ENCODE results near the gene NUF2.
"Not testable (repeated sequence)": the region's sequence is repeated elsewhere in the genome, so short reads cannot be mapped to it uniquely, and the experiment has no call there.

Gene NUF2

DNA sequence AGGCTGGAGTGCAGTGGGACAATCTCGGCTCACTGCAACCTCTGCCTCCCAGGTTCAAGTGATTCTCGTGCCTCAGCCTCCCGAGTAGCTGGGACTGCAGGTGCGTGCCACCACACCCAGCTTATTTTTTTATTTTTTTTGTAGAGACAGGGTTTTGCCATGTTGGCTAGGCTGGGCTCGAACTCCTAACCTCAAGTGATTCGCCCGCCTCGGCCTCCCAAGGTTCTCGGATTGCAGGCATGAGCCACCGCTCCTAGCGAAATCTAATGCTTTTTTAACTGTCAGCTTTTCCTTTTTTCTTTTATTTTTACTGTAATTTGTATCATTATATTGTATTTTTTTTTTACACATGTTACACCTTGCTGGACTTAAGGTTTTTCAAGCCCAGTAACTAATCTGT, 36.4 kb downstream of the NUF2 start:
- H3K4me1 Mint-ChIP-seq (ENCODE audit: low read depth); H3K36me3 Mint-ChIP-seq (ENCODE audit: low read depth); H3K9me3 Mint-ChIP-seq; H3K27me3 Mint-ChIP-seq; H3K27ac Mint-ChIP-seq; H3K4me3 Mint-ChIP-seq: not testable (repeated sequence)
- intact Hi-C loops (cut with micrococcal nuclease): loop anchor here (5.0 kb wide), 1 partner anchor 1714 kb away; no protein-coding TSS in a partner anchor

DNA sequence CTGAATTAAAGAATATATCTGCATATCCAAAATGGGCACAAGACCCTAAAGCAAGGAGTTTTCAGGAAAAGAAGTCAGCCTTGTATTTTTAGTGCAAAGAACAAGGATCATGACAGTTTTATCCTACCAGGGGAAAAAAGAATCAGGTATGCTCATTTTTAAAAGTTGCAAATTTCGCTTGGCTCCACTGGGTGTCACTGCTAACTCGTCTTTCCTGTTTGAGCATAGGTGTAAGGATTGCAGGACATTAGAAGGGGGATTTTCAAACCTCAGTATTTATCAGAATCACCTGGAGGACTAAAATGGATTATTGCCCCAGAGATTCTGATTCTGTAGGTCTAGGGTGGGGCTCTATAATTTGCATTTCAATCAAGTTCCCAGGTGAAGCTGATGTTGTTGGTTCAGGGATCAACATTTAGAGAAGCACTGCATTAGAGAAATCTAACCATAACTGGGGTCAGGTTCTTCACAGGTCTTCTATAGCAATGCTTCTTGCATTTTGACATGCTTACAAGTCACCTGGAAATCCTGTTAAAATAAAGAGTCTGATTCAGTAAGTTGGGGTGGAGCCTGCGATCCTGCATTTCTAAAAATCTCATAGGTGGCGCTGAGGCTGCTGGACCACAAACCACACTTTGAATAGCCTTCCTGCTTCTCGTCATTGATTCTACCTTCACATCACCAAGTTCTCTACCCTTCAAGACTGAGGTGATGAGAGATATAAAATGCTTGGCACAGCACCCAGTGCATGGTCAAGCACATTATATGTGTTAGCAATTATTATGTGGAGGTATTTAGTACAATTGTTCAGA, 39.6 kb downstream of the NUF2 start:
- Mint-ChIP-seq H3K4me1 (ENCODE audit: low read depth) (no peaks in the 10 kb centered on the region), H3K27me3 (peaks cover 2% of the 10 kb centered on the region), H3K4me3 (no peak overlapping the region), H3K36me3 (ENCODE audit: low read depth) (no peaks in the 10 kb centered on the region), H3K9me3 (no peaks in the 10 kb centered on the region), H3K27ac (no peak overlapping the region)
- intact Hi-C loops (cut with micrococcal nuclease): no loop called here

DNA sequence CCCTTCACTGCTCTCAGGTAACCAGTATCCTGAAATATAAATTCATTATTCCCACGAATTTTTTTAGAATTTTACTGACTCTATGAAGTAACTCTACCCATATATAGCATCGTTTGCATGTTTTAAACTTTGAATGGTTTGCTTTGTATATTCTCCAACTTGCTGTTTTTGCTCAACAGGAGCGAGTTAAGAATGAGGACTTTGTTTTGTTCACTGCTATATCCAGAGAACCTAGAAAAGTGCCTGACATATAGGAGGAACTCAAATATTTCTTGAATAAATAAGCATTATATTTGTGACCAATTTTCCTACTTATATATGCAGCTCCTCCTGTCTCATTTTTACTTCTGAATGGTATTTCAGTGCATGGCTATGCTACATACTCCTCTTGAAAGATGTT, 43.4 kb downstream of the NUF2 start:
- intact Hi-C loops (cut with micrococcal nuclease): no loop called here
- peaks cover 4% of the 10 kb centered on the region for H3K27me3 Mint-ChIP-seq
- no peak overlapping the region for H3K4me3 Mint-ChIP-seq
- no peaks in the 10 kb centered on the region for H3K4me1 Mint-ChIP-seq (ENCODE audit: low read depth)
- no peaks in the 10 kb centered on the region for H3K9me3 Mint-ChIP-seq
- no peaks in the 10 kb centered on the region for H3K36me3 Mint-ChIP-seq (ENCODE audit: low read depth)
- H3K27ac Mint-ChIP-seq: no peak overlapping the region

DNA sequence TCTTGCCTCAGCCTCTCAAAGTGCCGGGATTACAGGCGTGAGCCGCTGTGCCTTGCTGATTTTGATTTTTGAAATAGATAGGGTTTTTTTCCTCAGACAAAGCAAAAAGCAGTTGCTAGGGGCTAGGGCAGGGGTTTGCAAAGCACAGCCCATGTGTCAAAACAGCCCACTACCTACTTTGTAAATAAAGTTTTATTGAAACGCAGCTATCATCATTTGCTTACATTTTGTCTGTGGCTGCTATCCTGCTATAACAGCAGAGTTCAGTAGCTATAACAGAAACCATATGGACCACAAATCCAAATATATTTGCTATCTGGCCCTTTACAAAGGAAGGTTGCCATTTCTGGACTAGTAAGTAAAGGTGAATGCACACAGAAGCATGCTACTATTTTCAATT, 44.8 kb downstream of the NUF2 start:
- Mint-ChIP-seq H3K27ac (no peak overlapping the region), H3K36me3 (ENCODE audit: low read depth) (no peaks in the 10 kb centered on the region), H3K4me1 (ENCODE audit: low read depth) (no peaks in the 10 kb centered on the region), H3K27me3 (peaks cover 2% of the 10 kb centered on the region), H3K9me3 (no peaks in the 10 kb centered on the region), H3K4me3 (no peak overlapping the region)
- intact Hi-C loops (cut with micrococcal nuclease): no loop called here

DNA sequence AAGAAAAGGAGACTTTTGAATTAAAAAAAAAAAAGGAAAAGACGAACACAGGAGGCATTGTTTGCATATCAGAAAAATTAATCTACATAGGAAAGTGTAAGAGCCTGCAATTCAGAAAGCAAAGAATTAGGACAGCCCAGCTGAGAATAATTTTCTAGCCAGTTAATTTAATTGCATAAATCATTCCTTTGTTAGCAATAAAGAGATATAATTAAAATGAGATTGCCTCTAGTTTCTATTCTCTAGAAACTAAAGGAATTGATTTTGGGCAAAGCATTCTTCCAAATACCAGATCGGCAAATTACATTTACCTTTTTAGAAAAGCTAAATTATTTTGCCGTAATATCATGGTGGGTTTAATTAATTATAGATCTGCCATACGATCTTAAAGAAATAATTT, 46.0 kb downstream of the NUF2 start:
- Mint-ChIP-seq H3K27me3 (peaks cover 2% of the 10 kb centered on the region), H3K36me3 (ENCODE audit: low read depth) (no peaks in the 10 kb centered on the region), H3K4me1 (ENCODE audit: low read depth) (no peaks in the 10 kb centered on the region), H3K4me3 (no peak overlapping the region), H3K9me3 (no peaks in the 10 kb centered on the region), H3K27ac (no peak overlapping the region)
- intact Hi-C loops (cut with micrococcal nuclease): no loop called here

DNA sequence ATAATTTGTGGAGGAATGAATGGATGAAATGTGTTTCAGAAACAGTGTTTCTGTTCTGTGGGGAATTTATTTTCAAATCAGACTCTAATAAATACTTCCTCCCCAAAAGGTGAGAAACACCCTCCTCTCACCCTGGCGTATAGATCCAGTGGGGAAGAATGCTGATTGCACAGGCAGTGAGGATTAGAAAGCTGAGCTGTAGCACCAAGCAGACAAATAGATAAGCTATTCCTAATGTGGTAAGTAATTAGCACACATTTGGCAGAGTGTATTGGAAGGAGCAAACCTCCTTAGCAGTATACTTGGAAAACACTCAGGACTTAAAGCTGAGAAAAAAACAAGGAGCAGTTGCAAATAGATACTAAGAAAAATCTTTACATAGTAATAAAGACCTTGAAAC, 50.8 kb downstream of the NUF2 start:
- intact Hi-C loops (cut with micrococcal nuclease): no loop called here
- H3K36me3 Mint-ChIP-seq (ENCODE audit: low read depth): no peaks in the 10 kb centered on the region
- H3K27ac Mint-ChIP-seq: no peak overlapping the region
- H3K4me1 Mint-ChIP-seq (ENCODE audit: low read depth): no peaks in the 10 kb centered on the region
- no peak overlapping the region for H3K4me3 Mint-ChIP-seq
- H3K27me3 Mint-ChIP-seq: no peaks in the 10 kb centered on the region
- H3K9me3 Mint-ChIP-seq: no peaks in the 10 kb centered on the region

DNA sequence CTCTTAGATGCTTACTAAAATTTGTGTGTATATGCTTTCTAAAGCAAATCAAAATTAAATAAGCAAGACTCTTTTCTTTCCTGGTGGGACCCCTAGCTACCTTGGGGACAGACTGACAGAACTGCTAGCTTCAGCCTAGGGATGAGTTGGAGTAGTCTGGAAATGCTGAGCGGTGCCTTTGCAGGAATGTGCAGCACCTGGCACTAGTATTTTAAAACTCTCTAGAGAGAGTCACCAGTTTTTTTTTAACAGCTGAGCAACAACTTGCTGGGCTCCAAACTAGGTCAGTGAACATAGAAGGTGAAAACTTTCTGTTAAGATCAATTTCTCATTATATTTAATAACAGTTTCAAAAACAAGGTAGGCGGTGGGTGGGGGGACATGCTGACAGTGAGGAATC, 56.8 kb downstream of the NUF2 start:
- intact Hi-C loops (cut with micrococcal nuclease): no loop called here
- H3K27ac Mint-ChIP-seq: no peak overlapping the region
- H3K4me3 Mint-ChIP-seq: no peak overlapping the region
- no peaks in the 10 kb centered on the region for H3K9me3 Mint-ChIP-seq
- no peaks in the 10 kb centered on the region for H3K4me1 Mint-ChIP-seq (ENCODE audit: low read depth)
- no peaks in the 10 kb centered on the region for H3K27me3 Mint-ChIP-seq
- H3K36me3 Mint-ChIP-seq (ENCODE audit: low read depth): no peaks in the 10 kb centered on the region

DNA sequence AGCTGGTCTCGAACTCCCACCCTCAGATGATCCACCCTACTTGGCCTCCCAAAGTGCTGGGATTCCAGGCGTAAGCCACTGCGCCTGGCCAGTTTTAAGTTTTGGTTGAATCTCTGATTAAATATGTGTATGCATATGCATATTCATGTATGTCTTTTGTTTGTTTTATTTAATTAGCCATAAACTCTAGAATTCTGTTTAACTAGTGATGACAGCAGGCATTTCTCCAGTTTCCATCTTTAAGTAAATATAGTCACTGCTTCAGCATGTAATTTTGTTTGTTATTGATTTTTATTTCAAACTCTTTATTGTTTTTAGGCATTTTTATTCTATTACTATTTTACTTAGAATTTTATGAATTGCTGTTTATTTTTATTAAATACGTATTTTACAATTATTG, 58.0 kb downstream of the NUF2 start:
- intact Hi-C loops (cut with micrococcal nuclease): no loop called here
- Mint-ChIP-seq H3K4me3 (no peak overlapping the region), H3K9me3 (no peaks in the 10 kb centered on the region), H3K4me1 (ENCODE audit: low read depth) (no peaks in the 10 kb centered on the region), H3K27me3 (peaks cover 2% of the 10 kb centered on the region), H3K36me3 (ENCODE audit: low read depth) (no peaks in the 10 kb centered on the region), H3K27ac (no peak overlapping the region)

DNA sequence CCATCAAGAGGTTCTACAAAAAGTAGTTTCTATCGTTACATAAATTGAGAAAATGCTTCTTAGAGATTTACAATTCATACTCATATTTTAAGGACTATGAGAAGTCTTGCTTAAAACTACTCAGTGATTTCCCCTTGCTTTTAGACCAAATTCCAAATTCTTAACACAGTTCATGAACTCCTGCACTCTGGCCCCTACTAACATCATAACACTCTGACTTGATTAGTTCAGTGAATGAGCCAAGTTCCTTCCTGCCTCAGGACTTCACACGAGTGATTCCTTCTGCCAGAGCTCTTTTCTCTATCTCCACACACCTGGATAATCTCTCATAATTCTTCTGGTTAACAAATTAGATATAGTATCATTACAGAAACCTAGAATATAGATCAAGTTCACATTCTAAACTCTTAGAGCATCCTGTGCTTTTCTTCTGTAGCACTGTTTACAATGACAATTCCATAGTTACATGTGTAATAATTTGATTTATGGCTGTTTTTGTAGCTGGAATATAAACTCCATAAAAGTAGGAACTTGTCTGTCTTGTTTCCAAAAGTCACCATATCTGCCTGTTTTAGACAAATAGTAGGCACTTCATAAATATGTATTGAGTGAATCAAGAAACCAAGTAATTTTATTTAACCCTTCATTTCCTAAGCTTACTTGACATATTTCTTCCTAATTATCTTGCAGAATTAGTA, 59.9 kb downstream of the NUF2 start:
- Mint-ChIP-seq H3K27me3 (peaks cover 2% of the 10 kb centered on the region), H3K9me3 (no peaks in the 10 kb centered on the region)
- intact Hi-C loops (cut with micrococcal nuclease): no loop called here

DNA sequence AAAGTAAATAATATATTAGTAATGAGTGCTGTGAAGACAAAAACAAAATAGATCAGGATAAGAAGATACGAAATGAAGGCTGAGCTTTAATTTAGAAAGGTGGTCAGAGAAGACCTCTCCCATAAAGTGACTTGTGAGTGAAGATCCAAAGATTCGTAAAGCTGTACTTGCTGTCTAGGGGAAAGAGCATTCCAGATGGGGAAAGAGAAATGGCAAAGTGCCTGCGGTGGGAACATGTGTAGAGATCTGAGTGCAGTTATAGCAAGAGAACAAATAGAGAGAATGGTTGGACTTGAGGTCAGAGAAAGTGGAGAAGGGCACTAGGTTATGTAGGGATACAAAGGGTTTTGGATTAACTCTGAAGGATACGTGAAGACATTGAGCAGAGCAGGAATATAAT, 60.6 kb downstream of the NUF2 start:
- Mint-ChIP-seq H3K36me3 (ENCODE audit: low read depth) (no peaks in the 10 kb centered on the region), H3K9me3 (no peaks in the 10 kb centered on the region), H3K27ac (no peak overlapping the region), H3K4me1 (ENCODE audit: low read depth) (no peaks in the 10 kb centered on the region), H3K27me3 (peaks cover 2% of the 10 kb centered on the region), H3K4me3 (no peak overlapping the region)
- intact Hi-C loops (cut with micrococcal nuclease): no loop called here

More for the DNA sequence above, 59.9 kb downstream of the NUF2 start:
- Mint-ChIP-seq H3K27ac (no peak overlapping the region), H3K36me3 (ENCODE audit: low read depth) (no peaks in the 10 kb centered on the region), H3K4me1 (ENCODE audit: low read depth) (no peaks in the 10 kb centered on the region), H3K4me3 (no peak overlapping the region)

DNA sequence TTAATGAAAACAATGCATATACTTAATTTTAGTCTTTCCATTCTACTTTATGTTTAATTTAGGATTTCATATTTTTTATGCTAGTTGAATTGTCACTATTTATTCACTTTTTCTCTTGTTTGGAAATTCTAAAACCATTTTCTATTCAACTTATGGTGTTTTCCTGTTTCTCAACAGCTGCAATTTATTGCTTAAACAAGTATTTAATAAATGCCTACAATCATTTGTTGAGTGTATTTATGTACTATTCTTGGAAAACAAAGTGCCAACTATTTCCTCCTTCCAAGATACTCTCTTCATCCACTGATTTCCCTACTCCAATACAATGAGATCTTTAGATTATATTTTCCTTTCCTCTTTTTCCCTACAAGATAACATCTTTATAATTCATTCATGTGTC, 65.4 kb downstream of the NUF2 start:
- intact Hi-C loops (cut with micrococcal nuclease): no loop called here
- Mint-ChIP-seq H3K27ac (no peak overlapping the region), H3K9me3 (no peaks in the 10 kb centered on the region), H3K27me3 (peaks cover 2% of the 10 kb centered on the region), H3K4me3 (no peak overlapping the region), H3K4me1 (ENCODE audit: low read depth) (no peaks in the 10 kb centered on the region), H3K36me3 (ENCODE audit: low read depth) (no peaks in the 10 kb centered on the region)

DNA sequence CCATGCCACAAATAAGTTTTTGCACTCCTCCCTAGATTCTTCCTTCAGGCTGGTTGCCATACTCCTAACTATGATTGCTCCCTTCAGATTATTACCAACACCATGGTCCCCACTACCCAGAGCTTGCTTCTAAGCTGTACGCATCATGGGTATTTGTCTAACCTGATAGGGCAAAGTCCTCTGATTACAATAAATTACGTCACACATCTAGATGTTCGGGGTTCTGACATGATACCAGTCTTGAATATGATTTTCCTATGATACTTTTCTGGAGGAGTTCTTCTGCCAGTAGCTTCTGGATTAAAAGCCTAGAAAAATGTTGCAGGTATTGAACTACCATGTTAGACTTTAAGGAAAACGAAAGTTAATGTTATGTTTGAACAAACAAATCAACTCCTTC, 67.2 kb downstream of the NUF2 start:
- no peaks in the 10 kb centered on the region for H3K9me3 Mint-ChIP-seq
- intact Hi-C loops (cut with micrococcal nuclease): no loop called here
- no peak overlapping the region for H3K4me3 Mint-ChIP-seq
- H3K27ac Mint-ChIP-seq: no peak overlapping the region
- peaks cover 2% of the 10 kb centered on the region for H3K27me3 Mint-ChIP-seq
- no peaks in the 10 kb centered on the region for H3K4me1 Mint-ChIP-seq (ENCODE audit: low read depth)
- no peaks in the 10 kb centered on the region for H3K36me3 Mint-ChIP-seq (ENCODE audit: low read depth)

DNA sequence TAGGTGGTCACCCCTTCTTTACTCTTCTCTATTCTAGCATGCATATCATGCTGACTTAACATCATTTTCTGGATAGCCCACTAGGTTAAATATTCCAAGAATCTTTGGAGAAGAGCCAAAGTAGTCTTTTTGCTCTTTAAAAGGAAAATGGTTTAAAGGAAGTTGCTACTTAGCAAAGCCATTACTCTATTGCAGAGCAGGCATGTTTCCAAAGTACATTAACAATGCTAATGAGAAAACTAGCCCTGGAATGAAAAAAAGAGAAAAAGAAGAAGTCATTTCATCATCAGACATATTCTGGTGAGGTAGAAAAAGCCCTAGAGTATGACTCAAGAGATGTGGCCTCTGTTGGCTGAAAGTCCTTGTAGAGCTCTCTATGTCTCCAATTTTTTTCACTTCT, 74.0 kb downstream of the NUF2 start:
- Mint-ChIP-seq H3K27me3 (no peaks in the 10 kb centered on the region), H3K4me1 (ENCODE audit: low read depth) (no peaks in the 10 kb centered on the region), H3K27ac (no peak overlapping the region), H3K36me3 (ENCODE audit: low read depth) (no peaks in the 10 kb centered on the region), H3K9me3 (no peaks in the 10 kb centered on the region), H3K4me3 (no peak overlapping the region)
- intact Hi-C loops (cut with micrococcal nuclease): no loop called here

DNA sequence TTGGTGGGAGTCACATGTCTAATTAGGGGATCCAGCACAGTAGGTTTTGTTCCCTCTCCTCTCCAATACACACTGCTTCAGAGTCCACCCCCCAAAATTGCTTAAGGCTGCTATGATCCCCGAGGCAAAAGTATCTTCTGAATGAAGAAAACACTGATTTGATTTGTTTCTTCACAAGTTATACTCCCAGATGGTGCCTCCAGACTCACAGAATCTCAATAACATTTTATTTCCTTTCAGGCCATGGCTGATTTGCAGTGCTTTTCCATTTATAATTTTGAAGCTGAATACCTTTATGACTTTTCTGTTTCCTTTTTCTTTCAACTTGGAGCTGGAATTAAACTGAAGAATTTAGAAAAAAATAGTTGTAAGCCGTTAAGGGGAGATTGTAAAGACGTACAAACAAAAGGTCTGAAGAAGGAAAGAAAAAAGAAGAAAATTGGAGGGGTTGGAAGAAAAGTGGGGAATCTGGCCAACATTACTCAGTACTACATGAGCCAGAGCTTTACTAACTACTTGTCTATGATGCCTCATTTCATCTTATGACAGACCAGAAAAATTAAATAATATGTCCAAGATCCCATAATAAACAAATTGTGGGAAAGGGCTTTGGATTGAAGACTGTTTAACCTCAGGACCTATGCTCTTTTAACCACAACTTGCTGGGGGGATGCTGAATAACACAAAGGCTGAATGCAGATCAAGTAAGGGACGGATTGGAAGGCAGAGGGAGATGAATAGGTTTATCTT, 75.9 kb downstream of the NUF2 start:
- Mint-ChIP-seq H3K27me3 (no peaks in the 10 kb centered on the region), H3K4me3 (no peak overlapping the region), H3K9me3 (no peaks in the 10 kb centered on the region), H3K36me3 (ENCODE audit: low read depth) (no peaks in the 10 kb centered on the region), H3K4me1 (ENCODE audit: low read depth) (no peaks in the 10 kb centered on the region), H3K27ac (no peak overlapping the region)
- intact Hi-C loops (cut with micrococcal nuclease): no loop called here

Measured in dendritic cell treated with granulocyte-macrophage colony-stimulating factor and Interleukin-4, amounts not matched to agents 40 ng/mL and 50 ng/mL, for 4 days (primary cell).